Upper lobe of right lung (tissue), 1 donor: ENCODE measurements around the gene STX18. TPM values are rescaled to one million over a fixed set of nuclear protein-coding genes. Genes with fewer than 3 reads are reported as not detected.

Experiments
- ATAC-seq: fragments of 200-7000 bp; cut with Tn5 transposase; one replicate; pipeline ENCODE4 v1.9.1; 2020; ENCODE audit warnings: mild to moderate bottlenecking, moderate library complexity
- DNase-seq: peaks from one replicate; pipeline ENCODE4 v3.0.0-alpha.2; 2020
- H3K27ac ChIP-seq: fragments of 200-600 bp; one replicate; pipeline ENCODE4 v1.8.0; 2022
- H3K27me3 ChIP-seq: fragments of 200-600 bp; one replicate; pipeline ENCODE4 v1.8.0; 2022; ENCODE audit warnings: mild to moderate bottlenecking
- H3K36me3 ChIP-seq: fragments of 200-600 bp; one replicate; pipeline ENCODE4 v1.8.0; 2022
- H3K4me1 ChIP-seq: fragments of 200-600 bp; one replicate; pipeline ENCODE4 v1.8.0; 2022
- H3K4me3 ChIP-seq: fragments of 200-600 bp; one replicate; pipeline ENCODE4 v1.8.0; 2022; ENCODE audit warnings: mild to moderate bottlenecking
- H3K9me3 ChIP-seq: fragments of 200-600 bp; one replicate; pipeline ENCODE4 v1.8.0; 2022
- CTCF ChIP-seq: fragments of 200-600 bp; IDR thresholded peaks from one replicate; pipeline ENCODE4 v1.8.0; 2022; ENCODE audit warnings: antibody characterized with exemption
- intact Hi-C: fragments of 100-400 bp; cut with DNase I; formaldehyde crosslinking; loops from one replicate; pipeline ENCODE4 v1.11.0; 2022
- total RNA-seq: library from RNA; stranded (reverse); fragmentation: NEBNext Ultra II Directional; extraction: Animal tissue kit (Norgen Biotek cat#: 25700); gene quantifications from one replicate; pipeline ENCODE4 v1.2.1, GENCODE V29; 2021
- donor health status: DM: no; HTN: yes; CAD: no; lungs with severe emphysema.

STX18 gene
- total RNA-seq, 1 donor from 2014 or later, result 22.1 TPM

- Histone ChIP-seq H3K4me3 (no peak overlapping the region), H3K27me3 (no peaks in the 10 kb centered on the region), H3K36me3 (peaks cover 38% of the 10 kb centered on the region), H3K4me1 (no peaks in the 10 kb centered on the region), H3K27ac (no peak overlapping the region), H3K9me3 (no peaks in the 10 kb centered on the region)
- intact Hi-C loops, result no loop called here
- DNase-seq (no peak), ATAC-seq (no peak)
- no peak for TF ChIP-seq CTCF
Measured at GRCh38 chr4:4438891-4439290, 103.0 kb downstream of the STX18 start.

- Histone ChIP-seq H3K4me1 (no peaks in the 10 kb centered on the region), H3K9me3 (no peaks in the 10 kb centered on the region), H3K27ac (no peak overlapping the region), H3K27me3 (no peaks in the 10 kb centered on the region), H3K36me3 (peaks cover 46% of the 10 kb centered on the region), H3K4me3 (no peak overlapping the region)
- intact Hi-C loops, result no loop called here
- TF ChIP-seq CTCF, result no peak
- DNase-seq (no peak), ATAC-seq (no peak)
Measured at GRCh38 chr4:4437798-4438470, 103.9 kb downstream of the STX18 start.

GRCh38 chr4:4436244-4436823 lies 105.5 kb downstream of the STX18 start:
- DNase-seq (no peak), ATAC-seq (no peak)
- H3K27ac ChIP-seq, result no peak overlapping the region
- intact Hi-C loops, result no loop called here
- no peaks in the 10 kb centered on the region for H3K27me3 ChIP-seq
- H3K36me3 ChIP-seq, result peaks cover 54% of the 10 kb centered on the region
- no peak overlapping the region for H3K4me3 ChIP-seq
- no peaks in the 10 kb centered on the region for H3K4me1 ChIP-seq
- H3K9me3 ChIP-seq, result no peaks in the 10 kb centered on the region
- TF ChIP-seq CTCF, result no peak

GRCh38 chr4:4433941-4434340 lies 107.9 kb downstream of the STX18 start:
- TF ChIP-seq CTCF, result no peak
- H3K27me3 ChIP-seq, result no peaks in the 10 kb centered on the region
- intact Hi-C loops, result no loop called here
- H3K36me3 ChIP-seq, result peaks cover 61% of the 10 kb centered on the region
- H3K4me3 ChIP-seq, result no peak overlapping the region
- no peak overlapping the region for H3K27ac ChIP-seq
- no peak for DNase-seq
- no peaks in the 10 kb centered on the region for H3K4me1 ChIP-seq
- H3K9me3 ChIP-seq, result no peaks in the 10 kb centered on the region
- ATAC-seq, result no peak

- TF ChIP-seq CTCF, result no peak
- H3K27ac ChIP-seq, result no peak overlapping the region
- no peaks in the 10 kb centered on the region for H3K4me1 ChIP-seq
- no peak overlapping the region for H3K4me3 ChIP-seq
- no peaks in the 10 kb centered on the region for H3K27me3 ChIP-seq
- intact Hi-C loops, result no loop called here
- ATAC-seq (no peak), DNase-seq (no peak)
- peaks cover 61% of the 10 kb centered on the region for H3K36me3 ChIP-seq
- no peaks in the 10 kb centered on the region for H3K9me3 ChIP-seq
Measured at GRCh38 chr4:4432341-4433125, 109.3 kb downstream of the STX18 start.
